WERI-Rb-1 (cell line): Measurements from ENCODE around the gene FAM136A.
A peak's percentile ranks its signal among the peaks of the same experiment; 100 is the strongest.
"Not testable (repeated sequence)": the region's sequence is repeated elsewhere in the genome, so short reads cannot be mapped to it uniquely, and the experiment has no call there.

Experiments
- DNase-seq: peaks from one replicate; pipeline ENCODE4 v3.0.0-alpha.2; 2020
- H3K27ac ChIP-seq: fragments of 250-450 bp; sonication (Bioruptor Pico); 2 replicates; pipeline ENCODE4 v1.5.1; 2020; ENCODE audit warnings: mild to moderate bottlenecking, moderate library complexity
- H3K27me3 ChIP-seq: fragments of 250-450 bp; sonication (Bioruptor Pico); 2 replicates; pipeline ENCODE4 v1.5.1; 2021; ENCODE audit warnings: mild to moderate bottlenecking, low read depth, moderate library complexity; ENCODE audit not compliant: insufficient read depth, severe bottlenecking
- H3K36me3 ChIP-seq: fragments of 250-450 bp; sonication (Bioruptor Pico); 2 replicates; pipeline ENCODE4 v1.5.1; 2020; ENCODE audit warnings: mild to moderate bottlenecking, moderate library complexity
- H3K4me3 ChIP-seq: 2 replicates; pipeline ENCODE4 v1.5.1; 2011; ENCODE audit warnings: low read depth, mild to moderate bottlenecking, control low read depth, low read length
- H3K9me3 ChIP-seq: fragments of 250-450 bp; sonication (Bioruptor Pico); 2 replicates; pipeline ENCODE4 v1.5.1; 2021; ENCODE audit warnings: mild to moderate bottlenecking, moderate library complexity; ENCODE audit not compliant: severe bottlenecking
- TF ChIP-seq, protein P1 (sequence below): IDR thresholded peaks from 2 replicates; pipeline ENCODE4 v1.5.1; 2011; ENCODE audit warnings: low read depth, mild to moderate bottlenecking, control low read depth, inconsistent platforms, low read length

The FAM136A gene

DNA sequence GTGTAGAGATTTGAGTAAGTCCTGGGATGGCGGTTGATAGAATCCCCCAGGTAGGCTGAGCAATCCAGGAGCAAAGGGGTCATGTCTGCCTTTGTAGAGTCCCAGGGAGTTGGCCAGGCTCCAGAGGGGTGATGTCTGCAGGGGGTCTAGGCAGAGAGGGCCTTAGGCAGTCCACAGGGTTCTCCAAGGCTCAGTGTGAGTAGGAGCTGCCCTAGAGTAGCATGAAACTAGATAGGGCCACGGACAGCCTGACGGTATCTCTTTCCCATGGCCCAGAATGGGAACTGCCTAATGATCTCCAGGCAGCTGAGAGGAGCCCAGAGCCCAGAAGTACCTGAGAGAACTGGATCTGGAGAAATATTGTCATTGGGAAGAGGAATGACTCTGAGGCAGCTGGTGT, 9.0 kb upstream of the FAM136A start:
- no peak for DNase-seq
- Histone ChIP-seq H3K27ac (no peak overlapping the region), H3K4me3 (no peak overlapping the region), H3K27me3 (no peaks in the 10 kb centered on the region), H3K9me3 (no peaks in the 10 kb centered on the region), H3K36me3 (no peaks in the 10 kb centered on the region)
- TF ChIP-seq, protein P1, sequence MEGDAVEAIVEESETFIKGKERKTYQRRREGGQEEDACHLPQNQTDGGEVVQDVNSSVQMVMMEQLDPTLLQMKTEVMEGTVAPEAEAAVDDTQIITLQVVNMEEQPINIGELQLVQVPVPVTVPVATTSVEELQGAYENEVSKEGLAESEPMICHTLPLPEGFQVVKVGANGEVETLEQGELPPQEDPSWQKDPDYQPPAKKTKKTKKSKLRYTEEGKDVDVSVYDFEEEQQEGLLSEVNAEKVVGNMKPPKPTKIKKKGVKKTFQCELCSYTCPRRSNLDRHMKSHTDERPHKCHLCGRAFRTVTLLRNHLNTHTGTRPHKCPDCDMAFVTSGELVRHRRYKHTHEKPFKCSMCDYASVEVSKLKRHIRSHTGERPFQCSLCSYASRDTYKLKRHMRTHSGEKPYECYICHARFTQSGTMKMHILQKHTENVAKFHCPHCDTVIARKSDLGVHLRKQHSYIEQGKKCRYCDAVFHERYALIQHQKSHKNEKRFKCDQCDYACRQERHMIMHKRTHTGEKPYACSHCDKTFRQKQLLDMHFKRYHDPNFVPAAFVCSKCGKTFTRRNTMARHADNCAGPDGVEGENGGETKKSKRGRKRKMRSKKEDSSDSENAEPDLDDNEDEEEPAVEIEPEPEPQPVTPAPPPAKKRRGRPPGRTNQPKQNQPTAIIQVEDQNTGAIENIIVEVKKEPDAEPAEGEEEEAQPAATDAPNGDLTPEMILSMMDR, result no peak

- peaks cover 9% of the 10 kb centered on the region for H3K36me3 ChIP-seq
- DNase-seq, result peak; percentile 35
- no peaks in the 10 kb centered on the region for H3K27me3 ChIP-seq
- TF ChIP-seq, protein P1, result no peak
- no peak overlapping the region for H3K27ac ChIP-seq
- H3K9me3 ChIP-seq, result peaks cover 7% of the 10 kb centered on the region
- no peak overlapping the region for H3K4me3 ChIP-seq
Measured at GRCh38 chr2:70305531-70305930, 3.7 kb upstream of the FAM136A start.

- H3K27me3 ChIP-seq, result no peaks in the 10 kb centered on the region
- H3K36me3 ChIP-seq, result peaks cover 19% of the 10 kb centered on the region
- no peak overlapping the region for H3K27ac ChIP-seq
- H3K9me3 ChIP-seq, result peaks cover 7% of the 10 kb centered on the region
- TF ChIP-seq, protein P1, result no peak
- DNase-seq, result no peak
- H3K4me3 ChIP-seq, result no peak overlapping the region
Measured at GRCh38 chr2:70304498-70304897, 2.6 kb upstream of the FAM136A start.

- Histone ChIP-seq H3K27ac (no peak overlapping the region), H3K9me3 (peaks cover 7% of the 10 kb centered on the region), H3K36me3 (peaks cover 32% of the 10 kb centered on the region), H3K27me3 (no peaks in the 10 kb centered on the region), H3K4me3 (no peak overlapping the region)
- DNase-seq, result no peak
- TF ChIP-seq, protein P1, result no peak
Measured at GRCh38 chr2:70303186-70303585, 1.3 kb upstream of the FAM136A start.

GRCh38 chr2:70302195-70302546, 304 bp upstream of the FAM136A start:
- DNase-seq, H3K27me3 ChIP-seq, H3K27ac ChIP-seq, H3K9me3 ChIP-seq: not testable (repeated sequence)
- peak overlapping the region; percentile 1; the same call in 1 of the 2 replicates for H3K4me3 ChIP-seq
- peaks cover 36% of the 10 kb centered on the region for H3K36me3 ChIP-seq

DNA sequence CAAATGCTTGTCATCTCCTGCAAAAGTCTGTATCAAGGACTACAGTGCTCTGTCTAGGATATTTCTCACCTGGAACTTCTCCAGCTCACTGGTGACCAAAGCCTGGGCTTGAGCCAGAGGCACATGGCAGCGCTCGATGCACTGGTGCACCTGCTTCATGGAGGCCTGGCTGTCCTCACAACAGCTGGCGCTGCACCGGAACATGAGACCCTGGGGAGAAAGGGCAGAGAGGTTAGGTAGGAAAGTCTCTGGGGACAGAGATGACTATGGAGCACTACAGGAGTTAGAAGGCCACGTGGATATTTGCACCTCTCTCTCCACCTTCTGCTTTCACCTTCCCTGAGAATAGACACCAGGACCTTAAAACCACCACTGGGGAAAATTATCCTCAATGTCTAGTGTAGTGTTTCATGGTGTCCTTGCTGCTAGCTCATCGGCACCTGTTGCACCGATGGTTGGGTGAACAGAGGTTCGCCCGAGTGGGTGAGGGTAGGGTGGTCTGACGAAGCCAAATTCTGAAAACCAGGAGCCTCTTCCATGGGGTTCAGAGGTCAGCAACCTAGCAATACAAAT, 1.0 kb downstream of the FAM136A start:
- TF ChIP-seq, protein P1, result no peak
- no peaks in the 10 kb centered on the region for H3K27me3 ChIP-seq
- peak overlapping the region; percentile 57 for H3K4me3 ChIP-seq
- peaks cover 7% of the 10 kb centered on the region for H3K9me3 ChIP-seq
- no peak for DNase-seq
- H3K36me3 ChIP-seq, result peaks cover 41% of the 10 kb centered on the region
- peak overlapping the region; percentile 88 for H3K27ac ChIP-seq

GRCh38 chr2:70297828-70298227, 4.0 kb downstream of the FAM136A start:
- not testable (repeated sequence) for H3K27ac ChIP-seq, DNase-seq, H3K4me3 ChIP-seq, H3K27me3 ChIP-seq, H3K9me3 ChIP-seq
- H3K36me3 ChIP-seq, result peaks cover 46% of the 10 kb centered on the region
